PC-9 (cell line): Measurements from ENCODE around the gene CCNJ. TPM values are rescaled to one million over a fixed set of nuclear protein-coding genes. Genes with fewer than 3 reads are reported as not detected.
A peak's percentile ranks its signal among the peaks of the same experiment; 100 is the strongest.

ENCODE experiments used
- BruUV-seq: library from RNA; stranded (reverse); fragments of 400-500 nt; replicated peaks from 2 replicates; lab custom pipeline; 2021; lab: Mats Ljungman, UMichigan
- CTCF ChIA-PET: fragments of 300-600 bp; sonication (Branson Sonifier 250); formaldehyde crosslinking; loops from one replicate; lab custom pipeline; 2022; ENCODE audit warnings: antibody characterized with exemption; lab: Charles Lee
- POLR2A ChIA-PET: fragments of 300-600 bp; sonication (Branson Sonifier 250); formaldehyde crosslinking; loops from one replicate; lab custom pipeline; 2022; ENCODE audit warnings: antibody characterized with exemption; ENCODE audit not compliant: unreplicated experiment; lab: Charles Lee
- DNase-seq, 2 experiments: peaks; one replicate each; pipeline versions ENCODE4 v3.0.0 to v3.0.0-alpha.2; 2015 to 2022; ENCODE audit warnings: mixed read lengths in 1 of 2
- H2AFZ ChIP-seq: fragments of 200-600 bp; sonication (generic); 2 replicates; pipeline ENCODE4 v1.8.1; 2017; ENCODE audit warnings: antibody characterized with exemption
- H3F3A ChIP-seq: fragments of 200-600 bp; sonication (generic); 2 replicates; pipeline ENCODE4 v1.8.1; 2017; ENCODE audit warnings: antibody characterized with exemption, mild to moderate bottlenecking, low read depth; ENCODE audit not compliant: insufficient read depth
- H3K27ac ChIP-seq: fragments of 200-600 bp; sonication (generic); 2 replicates; pipeline ENCODE4 v1.6.1; 2016; ENCODE audit warnings: mixed run types
- H3K27me3 ChIP-seq: fragments of 200-600 bp; sonication (generic); 2 replicates; pipeline ENCODE4 v1.6.1; 2016; ENCODE audit warnings: low read depth, mixed run types; ENCODE audit not compliant: insufficient read depth
- H3K36me3 ChIP-seq: fragments of 200-600 bp; sonication (generic); 2 replicates; pipeline ENCODE4 v1.6.1; 2016; ENCODE audit warnings: low read depth, mixed run types
- H3K4me1 ChIP-seq: fragments of 200-600 bp; sonication (generic); replicated peaks from 2 replicates; pipeline ENCODE4 v1.6.1; 2016; ENCODE audit warnings: mixed run types; ENCODE audit not compliant: insufficient read depth
- H3K4me2 ChIP-seq: fragments of 200-600 bp; sonication (generic); 2 replicates; pipeline ENCODE4 v1.6.1; 2017; ENCODE audit warnings: mixed run types
- H3K4me3 ChIP-seq: fragments of 200-600 bp; sonication (generic); 2 replicates; pipeline ENCODE4 v1.6.1; 2016; ENCODE audit warnings: mixed run types
- H3K79me2 ChIP-seq: fragments of 200-600 bp; sonication (generic); 2 replicates; pipeline ENCODE4 v1.6.1; 2017; ENCODE audit warnings: low read depth, mixed run types
- H3K9me2 ChIP-seq: fragments of 200-600 bp; sonication (generic); 2 replicates; pipeline ENCODE4 v1.8.1; 2017; ENCODE audit warnings: mild to moderate bottlenecking; ENCODE audit not compliant: insufficient read depth
- H3K9me3 ChIP-seq: fragments of 200-600 bp; sonication (generic); 2 replicates; pipeline ENCODE4 v1.8.1; 2016; ENCODE audit warnings: low read depth; ENCODE audit not compliant: insufficient read depth
- H4K20me1 ChIP-seq: fragments of 200-600 bp; sonication (generic); 2 replicates; pipeline ENCODE4 v1.8.1; 2017; ENCODE audit not compliant: insufficient read depth
- EZH2 ChIP-seq: fragments of 200-600 bp; sonication (generic); IDR thresholded peaks from 2 replicates; pipeline ENCODE4 v1.8.0; 2017; ENCODE audit warnings: antibody characterized with exemption, low read depth
- intact Hi-C: fragments of 100-400 bp; cut with micrococcal nuclease; formaldehyde crosslinking; loops from one replicate; pipeline ENCODE4 v1.10.0; 2022; ENCODE audit not compliant: unreplicated experiment
- microRNA-seq: library from miRNA; unstranded; fragments of <30 nt; microRNA quantifications from one replicate; pipeline ENCODE4 v1.2.0, GENCODE V29; 2021; ENCODE audit warnings: borderline number of aligned reads, borderline replicate concordance
- total RNA-seq: library from RNA; stranded (reverse); gene quantifications from 2 replicates; pipeline ENCODE4 v1.2.3, GENCODE V29; 2021
- TF ChIP-seq, protein P1 (sequence below): fragments of 200-600 bp; sonication (generic); conservative IDR thresholded peaks from 2 replicates; pipeline ENCODE4 v1.6.1; 2017; ENCODE audit warnings: mixed run types, antibody characterized with exemption, mild to moderate bottlenecking, moderate library complexity

The CCNJ gene
- total RNA-seq, 1 experiment from 2014 or later = 2.5 TPM

DNA sequence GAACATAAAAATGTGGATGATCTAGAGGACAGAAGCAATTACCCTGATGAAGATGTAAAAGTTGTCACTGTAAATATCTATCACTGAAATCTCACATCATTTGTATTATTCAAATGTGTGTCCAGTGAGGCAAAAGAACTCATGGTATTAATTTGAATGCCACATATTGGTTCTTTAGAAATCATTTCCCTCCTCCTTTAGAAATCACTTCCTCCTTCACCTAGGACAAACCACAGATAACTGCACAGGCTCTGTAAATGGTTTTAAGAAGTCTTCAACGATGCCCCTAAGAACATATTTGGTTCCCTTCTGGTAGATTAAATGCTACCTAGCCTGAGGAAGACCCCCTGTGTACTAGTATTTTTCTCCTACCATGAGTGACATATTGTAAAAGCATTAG is 53.6 kb downstream of the CCNJ start:
- Histone ChIP-seq H3K9me3 (no peaks in the 10 kb centered on the region), H3K79me2 (no peaks in the 10 kb centered on the region), H3K4me2 (no peak overlapping the region), H3F3A (no peaks in the 10 kb centered on the region), H2AFZ (no peak overlapping the region), H3K36me3 (no peaks in the 10 kb centered on the region), H3K9me2 (no peaks in the 10 kb centered on the region), H3K27me3 (peaks cover 14% of the 10 kb centered on the region; the same call in 1 of the 2 replicates), H3K4me1 (no peaks in the 10 kb centered on the region), H3K27ac (no peak overlapping the region), H3K4me3 (no peak overlapping the region), H4K20me1 (no peaks in the 10 kb centered on the region)
- BruUV-seq = no TSS peak
- no peak for DNase-seq
- CTCF ChIA-PET = no interaction called here
- TF ChIP-seq, protein P1, sequence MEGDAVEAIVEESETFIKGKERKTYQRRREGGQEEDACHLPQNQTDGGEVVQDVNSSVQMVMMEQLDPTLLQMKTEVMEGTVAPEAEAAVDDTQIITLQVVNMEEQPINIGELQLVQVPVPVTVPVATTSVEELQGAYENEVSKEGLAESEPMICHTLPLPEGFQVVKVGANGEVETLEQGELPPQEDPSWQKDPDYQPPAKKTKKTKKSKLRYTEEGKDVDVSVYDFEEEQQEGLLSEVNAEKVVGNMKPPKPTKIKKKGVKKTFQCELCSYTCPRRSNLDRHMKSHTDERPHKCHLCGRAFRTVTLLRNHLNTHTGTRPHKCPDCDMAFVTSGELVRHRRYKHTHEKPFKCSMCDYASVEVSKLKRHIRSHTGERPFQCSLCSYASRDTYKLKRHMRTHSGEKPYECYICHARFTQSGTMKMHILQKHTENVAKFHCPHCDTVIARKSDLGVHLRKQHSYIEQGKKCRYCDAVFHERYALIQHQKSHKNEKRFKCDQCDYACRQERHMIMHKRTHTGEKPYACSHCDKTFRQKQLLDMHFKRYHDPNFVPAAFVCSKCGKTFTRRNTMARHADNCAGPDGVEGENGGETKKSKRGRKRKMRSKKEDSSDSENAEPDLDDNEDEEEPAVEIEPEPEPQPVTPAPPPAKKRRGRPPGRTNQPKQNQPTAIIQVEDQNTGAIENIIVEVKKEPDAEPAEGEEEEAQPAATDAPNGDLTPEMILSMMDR = no peak
- no peak for TF ChIP-seq EZH2
- intact Hi-C loops = no loop called here
- POLR2A ChIA-PET = no interaction called here

DNA sequence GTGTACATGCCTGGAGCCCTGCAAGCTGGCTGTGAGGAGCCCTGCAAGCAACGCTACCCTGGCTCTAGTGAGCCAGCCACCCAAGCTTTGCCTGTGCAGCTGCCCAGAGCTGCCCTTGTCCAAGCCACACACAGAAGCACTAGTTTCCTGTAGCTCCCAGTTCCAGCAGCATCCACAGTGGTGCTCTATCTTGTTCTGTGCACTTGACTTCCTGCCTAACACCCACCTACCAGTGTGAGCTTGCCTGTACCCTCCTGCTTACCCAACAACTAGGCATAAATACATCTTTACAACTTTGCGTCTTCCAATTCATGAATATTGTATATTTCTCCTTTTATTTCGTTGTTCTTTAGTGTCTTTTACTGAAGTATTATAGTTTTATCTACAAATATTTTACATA is 54.5 kb downstream of the CCNJ start:
- H3K36me3 ChIP-seq = no peaks in the 10 kb centered on the region
- DNase-seq = no peak
- ChIA-PET CTCF (no interaction called here), POLR2A (no interaction called here)
- no peaks in the 10 kb centered on the region for H3F3A ChIP-seq
- H2AFZ ChIP-seq = no peak overlapping the region
- no peaks in the 10 kb centered on the region for H3K9me3 ChIP-seq
- no peak overlapping the region for H3K4me3 ChIP-seq
- H3K9me2 ChIP-seq = no peaks in the 10 kb centered on the region
- peaks cover 8% of the 10 kb centered on the region; the same call in 1 of the 2 replicates for H3K27me3 ChIP-seq
- intact Hi-C loops = no loop called here
- H3K79me2 ChIP-seq = no peaks in the 10 kb centered on the region
- no peak overlapping the region for H3K27ac ChIP-seq
- TF ChIP-seq, protein P1 = no peak
- no peak for TF ChIP-seq EZH2
- no peaks in the 10 kb centered on the region for H4K20me1 ChIP-seq
- no peaks in the 10 kb centered on the region for H3K4me1 ChIP-seq
- BruUV-seq = no TSS peak
- no peak overlapping the region for H3K4me2 ChIP-seq

DNA sequence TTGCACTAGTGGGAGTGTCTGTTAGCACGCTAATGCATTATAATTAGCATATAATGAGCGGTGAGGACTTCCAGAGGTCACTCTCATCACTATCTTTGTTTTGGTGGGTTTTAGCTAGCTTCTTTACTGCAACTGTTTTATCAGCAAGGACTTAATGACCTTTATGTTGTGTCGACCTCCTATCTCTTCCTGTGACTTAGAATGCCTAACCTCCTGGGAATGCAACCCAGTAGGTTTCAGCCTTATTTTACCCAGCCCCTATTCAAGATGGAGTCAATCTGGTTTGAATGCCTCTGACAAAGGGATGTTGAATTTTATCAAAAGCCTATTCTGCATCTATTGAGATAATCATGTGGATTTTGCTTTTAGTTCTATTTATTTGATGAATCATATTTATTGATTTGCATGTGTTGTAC is 64.2 kb downstream of the CCNJ start:
- Histone ChIP-seq H2AFZ (no peak overlapping the region), H3K36me3 (no peaks in the 10 kb centered on the region), H3K9me2 (no peaks in the 10 kb centered on the region), H3K27ac (no peak overlapping the region), H3K79me2 (no peaks in the 10 kb centered on the region), H4K20me1 (no peaks in the 10 kb centered on the region), H3K27me3 (no peaks in the 10 kb centered on the region), H3K4me1 (no peaks in the 10 kb centered on the region), H3K4me2 (no peak overlapping the region), H3F3A (no peaks in the 10 kb centered on the region), H3K9me3 (no peaks in the 10 kb centered on the region), H3K4me3 (no peak overlapping the region)
- BruUV-seq = no TSS peak
- intact Hi-C loops = no loop called here
- DNase-seq = no peak
- ChIA-PET CTCF (no interaction called here), POLR2A (no interaction called here)
- no peak for TF ChIP-seq EZH2
- TF ChIP-seq, protein P1 = no peak

Small RNA genes lying within 50 kb of the gene (microRNA-seq; reads per million reads assigned to microRNA genes)
- gene MIR3157 = 18.9 reads per million, percentile 30 among the genes with 10 or more reads in this experiment

Other genes starting within 250 kb of the CCNJ start
- not detected in 2 replicates for gene CC2D2B, start 135.6 kb upstream of the CCNJ start, total RNA-seq
- gene ZNF518A, start 86.7 kb downstream of the CCNJ start, total RNA-seq = 11.4 and 12.6 TPM in 2 replicates
- 0.98 and 1.0 TPM in 2 replicates for gene BLNK, start 228.0 kb downstream of the CCNJ start, total RNA-seq